Keratinocyte (primary cell): ENCODE measurements around the gene RORB.

Experiments used
- EZH2 ChIP-seq: IDR thresholded peaks from one replicate; pipeline ENCODE4 v1.6.1; 2012; ENCODE audit warnings: inconsistent platforms, mild to moderate bottlenecking, low read length, moderate library complexity
- TF ChIP-seq, protein P1 (sequence below), 3 experiments: IDR thresholded peaks in 1 of 3; conservative IDR thresholded peaks in 1 of 3; optimal IDR thresholded peaks in 1 of 3; 2 replicates in 2 of 3; 3 replicates in 1 of 3; pipeline versions ENCODE3 to v1.5.1; 2011; ENCODE audit warnings: low read length in 3 of 3, mild to moderate bottlenecking in 3 of 3, moderate library complexity in 2 of 3, control low read depth in 1 of 3, inconsistent platforms in 1 of 3; ENCODE audit not compliant: insufficient read depth in 2 of 3; ENCODE audit errors: extremely low read depth in 1 of 3

DNA sequence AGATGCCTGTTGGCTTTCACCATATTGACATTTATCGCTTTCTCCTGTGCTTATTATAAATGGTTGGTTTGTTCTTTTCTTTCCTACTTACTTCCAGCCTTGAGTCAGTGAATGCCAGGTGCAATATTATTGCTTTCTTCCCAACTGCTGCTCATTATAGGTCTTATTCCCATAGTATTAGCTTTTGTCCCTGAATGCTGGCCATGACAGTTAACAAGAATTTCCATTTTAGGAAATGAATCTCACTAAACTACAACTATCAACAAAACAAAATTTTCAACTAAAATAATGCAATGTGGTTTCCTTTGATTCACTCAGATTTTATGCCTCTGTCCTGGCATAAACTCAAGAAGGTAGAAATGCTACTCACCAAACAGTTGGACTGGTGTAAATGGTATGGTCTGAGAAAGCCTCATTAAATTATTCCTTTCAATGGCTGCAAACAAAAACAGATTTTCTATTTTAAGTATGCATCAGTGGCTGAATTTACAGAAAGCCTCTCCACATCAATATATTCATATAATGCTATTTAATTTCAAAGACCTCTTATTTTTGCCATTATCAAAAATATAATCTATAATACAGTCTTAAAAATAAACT lies 245.2 kb downstream of the RORB start:
- TF ChIP-seq, protein P1, sequence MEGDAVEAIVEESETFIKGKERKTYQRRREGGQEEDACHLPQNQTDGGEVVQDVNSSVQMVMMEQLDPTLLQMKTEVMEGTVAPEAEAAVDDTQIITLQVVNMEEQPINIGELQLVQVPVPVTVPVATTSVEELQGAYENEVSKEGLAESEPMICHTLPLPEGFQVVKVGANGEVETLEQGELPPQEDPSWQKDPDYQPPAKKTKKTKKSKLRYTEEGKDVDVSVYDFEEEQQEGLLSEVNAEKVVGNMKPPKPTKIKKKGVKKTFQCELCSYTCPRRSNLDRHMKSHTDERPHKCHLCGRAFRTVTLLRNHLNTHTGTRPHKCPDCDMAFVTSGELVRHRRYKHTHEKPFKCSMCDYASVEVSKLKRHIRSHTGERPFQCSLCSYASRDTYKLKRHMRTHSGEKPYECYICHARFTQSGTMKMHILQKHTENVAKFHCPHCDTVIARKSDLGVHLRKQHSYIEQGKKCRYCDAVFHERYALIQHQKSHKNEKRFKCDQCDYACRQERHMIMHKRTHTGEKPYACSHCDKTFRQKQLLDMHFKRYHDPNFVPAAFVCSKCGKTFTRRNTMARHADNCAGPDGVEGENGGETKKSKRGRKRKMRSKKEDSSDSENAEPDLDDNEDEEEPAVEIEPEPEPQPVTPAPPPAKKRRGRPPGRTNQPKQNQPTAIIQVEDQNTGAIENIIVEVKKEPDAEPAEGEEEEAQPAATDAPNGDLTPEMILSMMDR (optimal IDR thresholded peaks at IDR 0.05 in 1 of 3, IDR thresholded peaks at IDR 0.05 in 1 of 3, conservative IDR thresholded peaks at IDR 0.05 in 1 of 3; ENCODE audit: extremely low read depth in 1 of 3, insufficient read depth in 2 of 3, low read length in 3 of 3), result no peak
- TF ChIP-seq EZH2, result no peak
